Neural progenitor cell (in vitro differentiated cells): ENCODE results near the gene LDOC1.

Experiments used
- CTCF ChIP-seq: fragments of 200-600 bp; sonication (generic); IDR thresholded peaks from 2 replicates; pipeline ENCODE4 v1.5.1; 2017; ENCODE audit warnings: antibody characterized with exemption, mild to moderate bottlenecking
- EZH2 ChIP-seq: fragments of 200-600 bp; sonication (generic); IDR thresholded peaks from 2 replicates; pipeline ENCODE4 v1.6.1; 2017; ENCODE audit warnings: antibody characterized with exemption, mild to moderate bottlenecking, moderate library complexity
- EZH2phosphoT487 ChIP-seq: fragments of 200-600 bp; sonication (generic); IDR thresholded peaks from 2 replicates; pipeline ENCODE4 v1.6.1; 2017; ENCODE audit warnings: antibody characterized with exemption

- TF ChIP-seq CTCF (no peak), EZH2 (no peak), EZH2phosphoT487 (no peak)
Observed at GRCh38 chrX:141185366-141185765, 8.4 kb upstream of the LDOC1 start.
